Mucosa of descending colon (tissue), 3 donors: ENCODE results near the gene FRMD4A. TPM values are rescaled to one million over a fixed set of nuclear protein-coding genes. Genes with fewer than 3 reads are reported as not detected.

ENCODE experiments used
- ATAC-seq: fragments of 200-7000 bp; cut with Tn5 transposase; one replicate; pipeline ENCODE4 v1.9.1; 2020; ENCODE audit warnings: mild to moderate bottlenecking, moderate library complexity
- DNase-seq, 3 donors: peaks; one replicate each; pipeline ENCODE4 v3.0.0-alpha.2; 2020
- H3K36me3 ChIP-seq: fragments of 200-600 bp; one replicate; pipeline ENCODE4 v1.8.0; 2021; ENCODE audit warnings: low read depth, mild to moderate bottlenecking
- H3K4me1 ChIP-seq: fragments of 200-600 bp; one replicate; pipeline ENCODE4 v1.8.0; 2021; ENCODE audit warnings: low read depth, mild to moderate bottlenecking
- H3K4me3 ChIP-seq: fragments of 200-600 bp; one replicate; pipeline ENCODE4 v1.8.0; 2021; ENCODE audit warnings: mild to moderate bottlenecking
- H3K9me3 ChIP-seq: fragments of 200-600 bp; one replicate; pipeline ENCODE4 v1.8.0; 2021; ENCODE audit warnings: mild to moderate bottlenecking
- intact Hi-C, 2 donors: fragments of 100-400 bp; cut with DNase I in 1 of 2; cut with micrococcal nuclease in 1 of 2; formaldehyde crosslinking; loops; one replicate each; pipeline versions ENCODE4 v1.11.0 to v1.11.1; 2022; cut with DNase I, micrococcal nuclease
- total RNA-seq, 3 donors: library from RNA; stranded (reverse); fragmentation: NEBNext Ultra II Directional in 2 of 3; extraction: Animal tissue kit (Norgen Biotek cat#: 25700) in 2 of 3; gene quantifications; one replicate each; pipeline versions ENCODE4 v1.2.1 to v1.2.4, GENCODE V29; 2021 to 2023
- TF ChIP-seq, protein P1 (sequence below): fragments of 200-600 bp; IDR thresholded peaks from one replicate; pipeline ENCODE4 v1.8.0; 2022; ENCODE audit warnings: antibody characterized with exemption, mild to moderate bottlenecking
- donor health status: DM: no; HTN: no; CAD: no; lungs with moderate emphysema.
- donor health status: DM: no; HTN: no; CAD: no.
- donor health status: DM: no; HTN: yes; CAD: no.

Gene FRMD4A
- total RNA-seq, 3 donors from 2014 or later, result 9.8 to 40.6 (median 17.2) TPM

DNA sequence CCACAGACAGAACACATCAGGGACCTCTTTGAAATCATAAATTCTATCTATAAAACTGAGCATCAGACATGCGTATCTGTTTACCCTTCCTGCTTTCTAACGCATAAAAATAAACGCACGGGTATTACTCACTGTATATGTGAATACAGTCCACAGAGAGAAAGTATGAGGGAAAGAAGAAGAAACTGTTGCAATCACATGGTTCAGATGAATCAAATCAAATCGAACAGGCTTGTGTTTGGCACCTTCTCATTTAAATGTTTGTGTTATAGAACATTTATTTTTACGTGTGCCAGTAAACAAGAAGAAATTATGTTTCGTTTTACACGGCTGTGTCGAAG, 322.0 kb downstream of the FRMD4A start:
- ATAC-seq (no peak), DNase-seq (no peak)
- no peaks in the 10 kb centered on the region for H3K9me3 ChIP-seq
- no peak overlapping the region for H3K4me3 ChIP-seq
- no peaks in the 10 kb centered on the region for H3K4me1 ChIP-seq
- intact Hi-C loops, result no loop called here
- TF ChIP-seq, protein P1, sequence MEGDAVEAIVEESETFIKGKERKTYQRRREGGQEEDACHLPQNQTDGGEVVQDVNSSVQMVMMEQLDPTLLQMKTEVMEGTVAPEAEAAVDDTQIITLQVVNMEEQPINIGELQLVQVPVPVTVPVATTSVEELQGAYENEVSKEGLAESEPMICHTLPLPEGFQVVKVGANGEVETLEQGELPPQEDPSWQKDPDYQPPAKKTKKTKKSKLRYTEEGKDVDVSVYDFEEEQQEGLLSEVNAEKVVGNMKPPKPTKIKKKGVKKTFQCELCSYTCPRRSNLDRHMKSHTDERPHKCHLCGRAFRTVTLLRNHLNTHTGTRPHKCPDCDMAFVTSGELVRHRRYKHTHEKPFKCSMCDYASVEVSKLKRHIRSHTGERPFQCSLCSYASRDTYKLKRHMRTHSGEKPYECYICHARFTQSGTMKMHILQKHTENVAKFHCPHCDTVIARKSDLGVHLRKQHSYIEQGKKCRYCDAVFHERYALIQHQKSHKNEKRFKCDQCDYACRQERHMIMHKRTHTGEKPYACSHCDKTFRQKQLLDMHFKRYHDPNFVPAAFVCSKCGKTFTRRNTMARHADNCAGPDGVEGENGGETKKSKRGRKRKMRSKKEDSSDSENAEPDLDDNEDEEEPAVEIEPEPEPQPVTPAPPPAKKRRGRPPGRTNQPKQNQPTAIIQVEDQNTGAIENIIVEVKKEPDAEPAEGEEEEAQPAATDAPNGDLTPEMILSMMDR, result no peak
- H3K36me3 ChIP-seq, result no peaks in the 10 kb centered on the region

DNA sequence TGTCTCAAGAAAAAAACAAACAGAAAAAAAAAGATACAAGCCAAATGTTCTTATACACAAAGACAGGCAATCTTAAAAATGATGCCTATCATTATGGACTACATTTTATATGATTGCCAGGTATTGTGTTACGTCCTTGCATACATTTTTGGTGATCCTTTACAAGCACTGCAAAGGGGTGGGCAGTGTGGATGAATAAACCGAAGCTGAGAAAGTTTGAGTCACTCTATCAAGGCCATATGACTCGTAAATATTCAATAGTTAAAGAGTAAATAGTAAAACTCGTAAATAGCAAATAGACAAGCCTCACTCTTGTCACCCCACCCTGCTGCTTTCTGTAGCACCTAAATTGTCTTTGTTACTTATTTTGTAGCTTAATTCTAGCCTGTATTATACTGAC, 326.2 kb downstream of the FRMD4A start:
- DNase-seq (no peak), ATAC-seq (no peak)
- Histone ChIP-seq H3K4me1 (no peaks in the 10 kb centered on the region), H3K36me3 (no peaks in the 10 kb centered on the region), H3K4me3 (no peak overlapping the region), H3K9me3 (no peaks in the 10 kb centered on the region)
- TF ChIP-seq, protein P1, result no peak
- intact Hi-C loops, result no loop called here

- DNase-seq, result no peak
- H3K4me1 ChIP-seq, result no peaks in the 10 kb centered on the region
- no peak overlapping the region for H3K4me3 ChIP-seq
- intact Hi-C loops, result no loop called here
- no peaks in the 10 kb centered on the region for H3K9me3 ChIP-seq
- no peaks in the 10 kb centered on the region for H3K36me3 ChIP-seq
- TF ChIP-seq, protein P1, result no peak
- ATAC-seq, result peak; percentile 34
Measured at GRCh38 chr10:14003517-14004184, 327.1 kb downstream of the FRMD4A start.

DNA sequence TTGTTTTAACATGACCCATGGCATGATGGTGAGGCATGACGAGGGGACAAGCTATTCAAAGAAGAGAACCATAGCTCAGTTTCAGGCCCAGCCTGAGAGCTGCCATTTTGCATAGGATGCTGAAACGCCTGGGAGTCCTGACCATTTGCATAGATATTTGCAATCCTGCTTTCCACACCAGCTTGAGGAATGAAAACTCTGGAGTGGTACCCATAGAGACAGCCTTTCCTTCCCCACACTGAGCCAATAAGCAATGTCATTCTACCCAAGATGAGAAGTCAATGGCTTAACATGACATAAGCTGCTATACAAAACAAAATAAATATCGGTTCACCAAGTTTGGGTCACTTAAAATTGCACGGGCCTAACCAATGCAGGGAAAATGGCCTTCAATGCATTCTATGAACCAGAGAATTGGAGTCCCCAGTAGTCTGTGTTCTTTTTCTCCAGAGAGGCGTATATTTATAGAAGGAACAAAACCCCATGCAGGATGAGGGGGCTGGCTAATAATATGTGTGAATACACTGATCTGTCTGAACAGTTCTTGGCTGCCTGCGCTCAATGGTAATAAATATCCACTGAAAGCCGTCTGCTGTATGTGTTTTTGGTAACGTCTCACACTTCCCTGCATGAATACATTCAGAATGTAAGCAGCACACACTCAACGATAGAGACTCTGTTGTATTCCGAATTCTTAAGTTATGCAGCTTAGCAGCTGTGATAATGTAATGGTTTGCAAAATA, 329.3 kb downstream of the FRMD4A start:
- no peaks in the 10 kb centered on the region for H3K9me3 ChIP-seq
- H3K4me1 ChIP-seq, result no peaks in the 10 kb centered on the region
- TF ChIP-seq, protein P1, result no peak
- DNase-seq (no peak), ATAC-seq (no peak)
- intact Hi-C loops, result no loop called here
- no peaks in the 10 kb centered on the region for H3K36me3 ChIP-seq
- H3K4me3 ChIP-seq, result no peak overlapping the region

DNA sequence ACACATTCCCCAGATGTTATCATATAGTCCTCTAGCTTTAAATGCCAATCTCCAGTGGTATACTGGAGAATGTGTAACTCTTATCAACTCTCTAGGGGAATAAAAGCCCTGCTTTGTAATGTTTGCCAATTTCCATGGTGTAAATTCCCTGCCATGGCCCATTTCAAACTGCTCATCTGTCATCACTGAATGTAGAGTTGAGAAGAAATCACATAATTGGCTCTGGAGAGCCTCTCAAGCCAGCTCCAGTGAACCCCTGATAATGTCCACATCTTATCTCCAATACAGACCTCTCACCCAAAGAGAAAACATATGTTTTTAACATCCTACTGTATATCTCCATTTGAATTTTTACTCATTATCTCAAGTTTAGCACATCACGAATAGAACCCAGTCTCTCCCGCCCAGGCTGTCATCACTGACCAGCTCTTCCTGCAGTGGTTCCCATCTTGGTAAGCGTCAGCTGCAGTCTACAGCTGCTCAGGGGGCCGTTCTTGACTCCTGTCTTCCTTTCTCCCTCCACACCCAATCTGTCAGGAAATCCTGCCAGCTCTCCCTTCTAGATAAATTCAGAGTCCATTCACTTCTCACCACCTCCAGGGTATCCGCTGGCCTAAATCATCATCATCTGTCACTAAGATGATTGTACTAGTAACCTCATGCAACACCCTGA, 332.4 kb downstream of the FRMD4A start:
- Histone ChIP-seq H3K4me3 (no peak overlapping the region), H3K4me1 (no peaks in the 10 kb centered on the region), H3K36me3 (no peaks in the 10 kb centered on the region), H3K9me3 (no peaks in the 10 kb centered on the region)
- ATAC-seq (no peak), DNase-seq (no peak)
- TF ChIP-seq, protein P1, result no peak
- intact Hi-C loops, result no loop called here
